GM10266 (cell line): ENCODE results near the gene ING1.
"Not testable (repeated sequence)": the region's sequence is repeated elsewhere in the genome, so short reads cannot be mapped to it uniquely, and the experiment has no call there.

Experiments used
- DNase-seq: peaks from one replicate; pipeline ENCODE4 v3.0.0; 2012; ENCODE audit errors: extremely low spot score
- TF ChIP-seq, protein P1 (sequence below): IDR thresholded peaks from 2 replicates; pipeline ENCODE4 v1.5.1; 2012; ENCODE audit warnings: mild to moderate bottlenecking, low read depth; ENCODE audit not compliant: control insufficient read depth, insufficient read depth; ENCODE audit errors: missing control alignments

Gene ING1

DNA sequence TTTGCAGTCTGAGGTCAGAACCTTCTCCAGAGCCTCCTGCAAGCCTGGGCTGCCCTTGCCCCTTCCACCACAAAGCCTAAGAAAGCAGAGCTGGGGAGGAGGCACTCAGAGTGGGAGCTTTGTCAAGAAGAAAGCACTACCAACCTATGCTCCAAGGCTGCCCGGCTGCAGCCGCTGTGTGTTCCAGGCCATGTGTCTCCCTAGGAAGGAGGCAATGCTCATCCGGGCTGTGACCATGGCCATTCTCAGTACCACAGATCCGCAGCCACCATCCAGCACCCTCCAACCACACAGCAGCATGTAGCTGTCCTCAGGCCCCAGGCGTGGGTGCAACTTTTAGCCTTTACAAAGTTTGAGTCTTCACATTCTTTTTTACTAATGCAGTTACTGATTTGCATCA, 29.6 kb upstream of the ING1 start:
- TF ChIP-seq, protein P1, sequence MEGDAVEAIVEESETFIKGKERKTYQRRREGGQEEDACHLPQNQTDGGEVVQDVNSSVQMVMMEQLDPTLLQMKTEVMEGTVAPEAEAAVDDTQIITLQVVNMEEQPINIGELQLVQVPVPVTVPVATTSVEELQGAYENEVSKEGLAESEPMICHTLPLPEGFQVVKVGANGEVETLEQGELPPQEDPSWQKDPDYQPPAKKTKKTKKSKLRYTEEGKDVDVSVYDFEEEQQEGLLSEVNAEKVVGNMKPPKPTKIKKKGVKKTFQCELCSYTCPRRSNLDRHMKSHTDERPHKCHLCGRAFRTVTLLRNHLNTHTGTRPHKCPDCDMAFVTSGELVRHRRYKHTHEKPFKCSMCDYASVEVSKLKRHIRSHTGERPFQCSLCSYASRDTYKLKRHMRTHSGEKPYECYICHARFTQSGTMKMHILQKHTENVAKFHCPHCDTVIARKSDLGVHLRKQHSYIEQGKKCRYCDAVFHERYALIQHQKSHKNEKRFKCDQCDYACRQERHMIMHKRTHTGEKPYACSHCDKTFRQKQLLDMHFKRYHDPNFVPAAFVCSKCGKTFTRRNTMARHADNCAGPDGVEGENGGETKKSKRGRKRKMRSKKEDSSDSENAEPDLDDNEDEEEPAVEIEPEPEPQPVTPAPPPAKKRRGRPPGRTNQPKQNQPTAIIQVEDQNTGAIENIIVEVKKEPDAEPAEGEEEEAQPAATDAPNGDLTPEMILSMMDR, result no peak

GRCh38 chr13:110684388-110685056, 29.0 kb upstream of the ING1 start:
- DNase-seq, result no peak
- TF ChIP-seq, protein P1, result no peak

More for the DNA sequence above, 29.6 kb upstream of the ING1 start:
- no peak for DNase-seq

- no peak for DNase-seq
- TF ChIP-seq, protein P1, result no peak
Measured at GRCh38 chr13:110685305-110686020, 28.0 kb upstream of the ING1 start.

- DNase-seq, result no peak
- TF ChIP-seq, protein P1, result no peak
Measured at GRCh38 chr13:110687736-110688135, 25.8 kb upstream of the ING1 start.

- TF ChIP-seq, protein P1, result no peak
- no peak for DNase-seq
Measured at GRCh38 chr13:110689041-110689440, 24.5 kb upstream of the ING1 start.

DNA sequence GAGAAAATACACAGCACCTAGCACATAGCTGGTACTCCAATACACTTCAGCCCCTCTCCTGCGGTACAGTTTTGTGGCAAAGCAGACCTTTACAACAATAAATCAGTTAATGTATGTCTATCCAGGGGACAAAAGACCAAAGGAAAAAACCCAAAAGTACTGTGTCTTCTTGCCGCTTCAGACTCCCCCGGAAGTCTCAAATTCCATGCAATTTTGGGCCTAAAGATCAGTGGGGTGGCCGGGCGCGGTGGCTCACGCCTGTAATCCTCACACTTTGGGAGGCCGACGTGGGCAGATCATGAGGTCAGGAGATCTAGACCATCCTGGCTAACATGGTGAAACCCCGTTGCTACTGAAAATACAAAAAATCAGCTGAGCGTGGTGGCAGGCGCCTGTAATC, 23.8 kb upstream of the ING1 start:
- DNase-seq, result no peak
- TF ChIP-seq, protein P1, result no peak

DNA sequence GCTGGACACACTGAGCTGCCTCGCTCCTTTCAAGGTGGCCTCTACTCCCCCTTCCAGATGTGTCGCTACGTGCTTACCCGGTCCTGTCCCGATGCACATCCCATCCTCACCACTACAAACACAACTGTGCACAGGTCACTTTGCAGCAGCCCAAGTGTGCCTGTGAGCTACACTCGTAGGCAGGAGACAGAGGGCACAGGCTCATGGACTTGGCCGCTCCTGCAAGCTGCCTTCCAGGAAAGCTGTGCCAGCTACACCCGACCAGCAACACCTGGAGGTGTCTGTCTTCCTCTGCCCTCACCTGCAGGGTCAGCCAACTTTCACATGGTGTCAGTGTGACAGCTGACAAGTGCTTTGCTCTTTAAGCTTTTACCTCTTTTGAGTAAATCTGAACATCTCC, 23.0 kb upstream of the ING1 start:
- TF ChIP-seq, protein P1, result no peak
- no peak for DNase-seq

DNA sequence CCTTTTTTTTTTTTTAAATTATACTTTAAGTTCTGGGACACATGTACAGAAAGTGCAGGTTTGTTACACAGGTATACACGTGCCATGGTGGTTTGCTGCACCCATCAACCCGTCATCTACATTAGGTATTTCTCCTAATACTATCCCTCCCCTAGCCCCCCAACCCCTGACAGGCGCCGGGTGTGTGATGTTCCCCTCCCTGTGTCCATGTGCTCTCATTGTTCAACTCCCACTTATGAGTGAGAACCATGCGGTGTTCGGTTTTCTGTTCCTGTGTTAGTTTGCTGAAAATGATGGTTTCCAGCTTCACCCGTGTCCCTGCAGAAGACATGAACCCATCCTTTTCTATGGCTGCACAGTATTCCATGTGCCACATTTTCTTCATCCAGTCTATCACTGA, 17.7 kb upstream of the ING1 start:
- DNase-seq, result not testable (repeated sequence)
